Activated T-helper 1 cell treated with anti-CD3 and anti-CD28 coated beads, Interleukin-12 subunit alpha, Interleukin-12 subunit beta, Interleukin-2, Interleukin-4 antibody, amounts not matched to agents 30 ng/mL and 10 ng/mL and 1 ng/mL, durations not matched to agents 14 hours and 24 hours and 36 hours (primary cell): ENCODE results near the gene SNX11. TPM values are rescaled to one million over a fixed set of nuclear protein-coding genes. Genes with fewer than 3 reads are reported as not detected.

ENCODE experiments used
- DNase-seq: peaks from one replicate; pipeline ENCODE4 v3.0.0; 2021; ENCODE audit warnings: low spot score
- H3K27ac Mint-ChIP-seq: one replicate; pipeline ENCODE4 v1.8.0; 2021; ENCODE audit warnings: mild to moderate bottlenecking, mixed read lengths
- H3K27me3 Mint-ChIP-seq: one replicate; pipeline ENCODE4 v1.8.0; 2022; ENCODE audit warnings: mild to moderate bottlenecking, moderate library complexity, mixed read lengths; ENCODE audit not compliant: insufficient read depth
- H3K36me3 Mint-ChIP-seq: one replicate; pipeline ENCODE4 v1.8.0; 2021; ENCODE audit warnings: low read depth, mixed read lengths
- H3K4me1 Mint-ChIP-seq: one replicate; pipeline ENCODE4 v1.8.0; 2021; ENCODE audit warnings: low read depth, mixed read lengths
- H3K4me3 Mint-ChIP-seq: one replicate; pipeline ENCODE4 v1.8.0; 2021; ENCODE audit warnings: mild to moderate bottlenecking, moderate library complexity, mixed read lengths
- H3K9me3 Mint-ChIP-seq: one replicate; pipeline ENCODE4 v1.8.0; 2021; ENCODE audit warnings: mixed read lengths
- intact Hi-C: fragments of 100-400 bp; cut with micrococcal nuclease; formaldehyde crosslinking; loops from one replicate; pipeline ENCODE4 v1.15.1; 2024
- total RNA-seq: library from RNA; stranded (reverse); gene quantifications from 2 replicates; pipeline ENCODE4 v1.2.3, GENCODE V29; 2022

SNX11 gene
- total RNA-seq, 1 donor from 2014 or later: 37.1 TPM

DNA sequence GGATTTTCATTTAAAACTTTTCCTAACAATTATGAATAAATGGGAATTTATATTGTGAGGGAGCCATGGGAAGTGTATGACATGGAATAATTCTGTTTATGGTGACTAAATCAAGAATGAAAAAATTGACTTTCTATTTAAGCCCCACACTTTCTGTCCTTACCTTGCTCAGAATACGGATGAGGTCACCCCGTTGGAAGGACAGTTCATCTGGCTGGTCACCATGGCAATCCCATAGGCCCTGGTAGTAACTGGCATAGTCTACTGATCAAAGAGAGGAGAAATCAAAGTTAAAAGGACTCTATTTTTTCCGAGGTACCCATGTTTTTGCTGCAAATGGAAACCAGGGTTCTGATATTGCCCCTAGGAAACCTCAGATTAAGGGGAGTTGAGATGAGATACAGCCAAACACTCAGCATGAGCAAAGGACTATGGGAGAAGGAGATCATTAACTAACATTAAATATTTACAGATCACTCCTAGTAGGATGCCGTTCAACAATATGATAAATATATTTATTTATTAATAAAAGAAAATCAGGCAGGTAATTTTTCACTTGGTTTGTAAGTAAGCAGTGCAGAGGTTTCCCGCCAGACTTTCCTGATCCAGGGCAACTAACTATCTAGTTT is 54.9 kb downstream of the SNX11 start:
- Mint-ChIP-seq H3K36me3 (peaks cover 16% of the 10 kb centered on the region), H3K4me1 (peaks cover 13% of the 10 kb centered on the region), H3K9me3 (no peaks in the 10 kb centered on the region), H3K27me3 (no peaks in the 10 kb centered on the region), H3K27ac (no peak overlapping the region), H3K4me3 (no peak overlapping the region)
- intact Hi-C loops: no loop called here
- DNase-seq: no peak

DNA sequence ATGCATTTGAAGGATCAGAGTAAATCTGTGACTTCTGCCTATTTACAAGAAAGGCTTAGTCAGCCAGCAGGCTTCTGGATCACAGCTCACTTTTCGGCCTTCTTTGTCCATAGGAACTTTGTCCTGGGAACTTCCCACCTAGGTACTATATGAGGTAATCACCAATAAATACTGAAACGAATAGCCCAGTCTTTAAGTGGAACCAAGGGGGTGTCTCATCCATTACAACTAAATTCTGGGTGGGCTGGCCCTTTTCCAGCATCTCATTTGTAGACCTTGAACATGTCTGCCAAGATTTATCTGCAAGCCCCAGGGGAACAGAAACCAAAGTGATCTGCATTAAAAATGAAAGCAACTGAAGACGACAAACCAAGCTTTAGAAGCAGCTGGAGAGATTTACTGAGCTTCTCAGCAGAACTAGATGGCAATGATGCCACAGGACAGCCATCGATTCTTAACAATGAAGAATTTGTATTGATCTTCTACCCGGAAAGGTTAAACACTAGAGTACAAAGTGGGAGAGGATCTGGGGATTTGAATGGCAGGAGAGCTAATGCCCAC is 55.5 kb downstream of the SNX11 start:
- intact Hi-C loops: no loop called here
- Mint-ChIP-seq H3K36me3 (peaks cover 16% of the 10 kb centered on the region), H3K4me3 (no peak overlapping the region), H3K4me1 (peaks cover 13% of the 10 kb centered on the region), H3K27ac (no peak overlapping the region), H3K27me3 (no peaks in the 10 kb centered on the region), H3K9me3 (no peaks in the 10 kb centered on the region)
- no peak for DNase-seq

DNA sequence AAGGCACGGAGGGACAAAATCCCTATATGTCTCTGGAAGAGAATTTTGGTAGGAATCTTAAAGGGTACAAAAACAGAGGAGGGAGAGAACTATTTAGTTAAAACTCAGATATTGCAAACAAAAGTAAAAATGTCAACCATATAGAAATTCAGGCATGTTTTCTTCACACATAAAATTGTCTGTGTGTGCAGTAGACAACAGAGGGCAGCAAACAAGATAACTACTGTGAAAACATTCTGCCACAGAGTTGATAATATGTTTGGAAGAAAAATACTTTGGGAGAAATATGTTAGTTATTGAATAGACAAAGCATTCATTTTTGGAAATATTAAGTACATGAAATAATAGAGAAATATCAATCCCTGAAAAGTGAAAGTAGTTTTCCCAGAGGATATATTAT is 56.2 kb downstream of the SNX11 start:
- intact Hi-C loops: no loop called here
- Mint-ChIP-seq H3K27ac (no peak overlapping the region), H3K36me3 (peaks cover 16% of the 10 kb centered on the region), H3K4me1 (peaks cover 13% of the 10 kb centered on the region), H3K27me3 (no peaks in the 10 kb centered on the region), H3K9me3 (no peaks in the 10 kb centered on the region), H3K4me3 (no peak overlapping the region)
- DNase-seq: no peak

DNA sequence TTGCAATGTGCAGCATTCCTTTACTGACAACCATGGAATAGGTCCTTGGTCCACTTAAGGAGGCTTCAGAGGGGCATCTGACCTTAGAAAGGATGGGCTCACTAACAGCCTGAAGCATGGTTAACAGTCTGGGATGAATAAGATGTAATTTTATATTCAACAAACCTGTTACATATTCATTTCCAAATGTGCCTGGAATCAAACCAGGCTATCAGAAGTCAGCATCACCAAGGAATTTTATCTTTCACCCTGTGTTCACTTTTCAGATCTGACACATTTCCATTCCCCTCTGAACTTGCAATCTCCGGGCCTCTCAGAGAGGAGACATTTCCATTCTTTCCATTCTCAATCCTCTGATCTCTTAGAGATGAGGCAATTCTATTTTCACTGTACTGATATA is 62.4 kb downstream of the SNX11 start:
- intact Hi-C loops: no loop called here
- Mint-ChIP-seq H3K4me3 (no peak overlapping the region), H3K27ac (no peak overlapping the region), H3K4me1 (peaks cover 12% of the 10 kb centered on the region), H3K36me3 (peaks cover 24% of the 10 kb centered on the region), H3K9me3 (no peaks in the 10 kb centered on the region), H3K27me3 (no peaks in the 10 kb centered on the region)
- no peak for DNase-seq

Other genes starting within 250 kb of the SNX11 start
- 24.0 and 26.3 TPM in 2 replicates for gene SP2, start 211.5 kb upstream of the SNX11 start, total RNA-seq
- 58.8 and 60.7 TPM in 2 replicates for gene PNPO, start 166.2 kb upstream of the SNX11 start, total RNA-seq
- gene PRR15L, start 149.9 kb upstream of the SNX11 start, total RNA-seq: not detected in 2 replicates
- gene CDK5RAP3, start 136.7 kb upstream of the SNX11 start, total RNA-seq: 190 and 200 TPM in 2 replicates
- gene COPZ2, start 70.0 kb upstream of the SNX11 start, total RNA-seq: 3.4 and 5.8 TPM in 2 replicates
- gene NFE2L1, start 59.4 kb upstream of the SNX11 start, total RNA-seq: 86.6 and 92.0 TPM in 2 replicates
- 61.1 and 62.4 TPM in 2 replicates for gene CBX1, start 6.3 kb upstream of the SNX11 start, total RNA-seq